ENCODE measurements around the gene ADGRG3. TPM values are rescaled to one million over a fixed set of nuclear protein-coding genes. Genes with fewer than 3 reads are reported as not detected.

ADGRG3 gene
- total RNA-seq, 1 experiment from 2014 or later, result not detected

GRCh38 chr16:57626420-57627170 lies 41.5 kb upstream of the ADGRG3 start:
- Histone ChIP-seq H3K27me3 (ENCODE audit: insufficient read depth, low read length) (no peaks in the 10 kb centered on the region), H2AFZ (ENCODE audit: low read depth, low read length, poor library complexity, severe bottlenecking) (no peak overlapping the region), H4K20me1 (ENCODE audit: insufficient read depth) (no peaks in the 10 kb centered on the region), H3K9me2 (ENCODE audit: insufficient read depth) (no peaks in the 10 kb centered on the region), H3K9ac (ENCODE audit: low read length) (no peak overlapping the region), H3K36me3 (ENCODE audit: control insufficient read depth in 1 of 2, insufficient read depth in 2 of 2, low read length in 2 of 2) (no peaks in the 10 kb centered on the region), H3K9me3 (ENCODE audit: control insufficient read depth in 1 of 2, insufficient read depth in 1 of 2, low read depth in 1 of 2, low read length in 2 of 2) (no peaks in the 10 kb centered on the region), H3K79me2 (ENCODE audit: insufficient read depth, low read length) (no peaks in the 10 kb centered on the region), H3K4me1 (ENCODE audit: control insufficient read depth in 1 of 2, insufficient read depth in 2 of 2, low read length in 2 of 2) (peaks cover 52 to 61% of the 10 kb centered on the region in 2 experiments), H3K4me2 (ENCODE audit: low read length) (no peak overlapping the region), H3K27ac (ENCODE audit: low read depth, low read length) (no peak overlapping the region), H3K4me3 (replicated peaks in 1 of 2; ENCODE audit: low read depth in 1 of 2, low read length in 2 of 2) (no peak overlapping the region)
- TF ChIP-seq RAD21 (IDR thresholded peaks at IDR 0.05; ENCODE audit: low read depth) (no peak), ZBTB33 (IDR thresholded peaks at IDR 0.05; ENCODE audit: extremely low read depth, insufficient replicate concordance, low read length) (no peak), EGR1 (IDR thresholded peaks at IDR 0.05; ENCODE audit: low read depth) (no peak), EZH2phosphoT487 (IDR thresholded peaks at IDR 0.05; ENCODE audit: borderline replicate concordance) (no peak), ZFX (IDR thresholded peaks at IDR 0.05) (no peak), CEBPB (IDR thresholded peaks at IDR 0.05; ENCODE audit: low read depth) (no peak), ZNF274 (IDR thresholded peaks at IDR 0.05; ENCODE audit: low read depth, low read length) (no peak), ELF1 (IDR thresholded peaks at IDR 0.05; ENCODE audit: borderline replicate concordance, low read depth) (no peak)
- BruUV-seq (replicated peaks), result no TSS peak
- POLR2A ChIA-PET, result no interaction called here
- DNase-seq (ENCODE audit: low read depth, low spot score) (no peak), ATAC-seq (no peak)
- RAD21 ChIA-PET (ENCODE audit: low non-redundant PET in 1 of 2, low total read pairs in 2 of 2, uncharacterized antibody in 2 of 2, unreplicated experiment in 2 of 2), result no interaction called here
- intact Hi-C loops (cut with micrococcal nuclease), result no loop called here
- CTCF ChIA-PET, result interaction anchor here (0.9 kb wide), 1 partner anchor 35 kb away, joined by 4 read pairs; no protein-coding TSS in a partner anchor

Measured in HCT116 (cell line).